ENCODE data around the gene PRDM5.

The PRDM5 gene

GRCh38 chr4:120736312-120736711, 186.2 kb downstream of the PRDM5 start:
- no peak for DNase-seq

GRCh38 chr4:120733968-120734367, 188.6 kb downstream of the PRDM5 start:
- DNase-seq: no peak

- DNase-seq: no peak
These were observed 189.5 kb downstream of the PRDM5 start for GRCh38 chr4:120733054-120733453.

- DNase-seq: no peak
These were observed 191.0 kb downstream of the PRDM5 start for GRCh38 chr4:120731561-120731960.

GRCh38 chr4:120730777-120731320, 191.7 kb downstream of the PRDM5 start:
- DNase-seq: no peak

GRCh38 chr4:120728892-120729675, 193.4 kb downstream of the PRDM5 start:
- DNase-seq: no peak

GRCh38 chr4:120725639-120726580, 196.6 kb downstream of the PRDM5 start:
- no peak for DNase-seq

GRCh38 chr4:120724656-120725055, 197.9 kb downstream of the PRDM5 start:
- DNase-seq: no peak

- no peak for DNase-seq
These were observed 198.5 kb downstream of the PRDM5 start for GRCh38 chr4:120723986-120724385.

- DNase-seq: no peak
These were observed 199.4 kb downstream of the PRDM5 start for GRCh38 chr4:120723105-120723504.

GRCh38 chr4:120722655-120723054, 199.9 kb downstream of the PRDM5 start:
- no peak for DNase-seq

GRCh38 chr4:120720354-120720934, 202.1 kb downstream of the PRDM5 start:
- DNase-seq: no peak

GRCh38 chr4:120718979-120719566, 203.5 kb downstream of the PRDM5 start:
- DNase-seq: peak; percentile 49

GRCh38 chr4:120716346-120716745, 206.2 kb downstream of the PRDM5 start:
- no peak for DNase-seq

GRCh38 chr4:120714417-120715010, 208.0 kb downstream of the PRDM5 start:
- no peak for DNase-seq

GRCh38 chr4:120709991-120710390, 212.5 kb downstream of the PRDM5 start:
- DNase-seq: no peak

- no peak for DNase-seq
These were observed 218.0 kb downstream of the PRDM5 start for GRCh38 chr4:120704538-120704937.

GRCh38 chr4:120703908-120704307, 218.6 kb downstream of the PRDM5 start:
- DNase-seq: peak; percentile 33

GRCh38 chr4:120699354-120699753, 223.2 kb downstream of the PRDM5 start:
- DNase-seq: no peak

- DNase-seq: peak; percentile 35
These were observed 227.6 kb downstream of the PRDM5 start for GRCh38 chr4:120694973-120695372.

- no peak for DNase-seq
These were observed 228.7 kb downstream of the PRDM5 start for GRCh38 chr4:120693816-120694215.

- DNase-seq: no peak
These were observed 229.6 kb downstream of the PRDM5 start for GRCh38 chr4:120692964-120693363.

Measured in right hindlimb (tissue), 1 donor.